Measurements from ENCODE around the gene FAM149B1.

GRCh38 chr10:73161662-73162061 lies 6.3 kb upstream of the FAM149B1 start:
- TF ChIP-seq CTCF (IDR thresholded peaks at IDR 0.05) (no peak), POLR2A (IDR thresholded peaks at IDR 0.05) (no peak)
